HCT116 (cell line): ENCODE results near the gene CAMK2A. TPM values are rescaled to one million over a fixed set of nuclear protein-coding genes. Genes with fewer than 3 reads are reported as not detected.

ENCODE experiments used
- ATAC-seq: fragments of 200-7000 bp; cut with Tn5 transposase; 2 replicates; pipeline ENCODE4 v1.9.1; 2020; ENCODE audit warnings: mild to moderate bottlenecking, moderate library complexity
- BruUV-seq: library from RNA; stranded (reverse); fragments of 400-500 nt; replicated peaks from 2 replicates; lab custom pipeline; 2021; lab: Mats Ljungman, UMichigan
- CTCF ChIA-PET: fragments of 300-600 bp; sonication (Branson Sonifier 250); formaldehyde crosslinking; loops from one replicate; lab custom pipeline; 2021; ENCODE audit warnings: antibody characterized with exemption; lab: Charles Lee
- POLR2A ChIA-PET: fragments of 300-600, 350-600 bp; sonication (Branson Sonifier 250); formaldehyde crosslinking; loops from one replicate; lab custom pipeline; 2021; ENCODE audit warnings: antibody characterized with exemption; lab: Charles Lee
- RAD21 ChIA-PET, 2 experiments: fragments of 300-600 bp; sonication (Branson Sonifier 250); formaldehyde crosslinking; loops; one replicate each; lab custom pipeline; 2023; ENCODE audit warnings: low total read pairs in 2 of 2; ENCODE audit not compliant: uncharacterized antibody in 2 of 2, unreplicated experiment in 2 of 2, low non-redundant PET in 1 of 2; lab: Charles Lee
- DNase-seq: peaks from one replicate; pipeline ENCODE4 v3.0.0-alpha.2; 2010; ENCODE audit warnings: low read depth, low spot score
- H2AFZ ChIP-seq: fragments of 200-600 bp; shearing (Covaris generic), sonication (generic); 2 replicates; pipeline ENCODE4 v1.6.1; 2017; ENCODE audit warnings: low read depth, mixed run types, mixed read lengths, antibody characterized with exemption, low read length; ENCODE audit not compliant: poor library complexity, severe bottlenecking
- H3K27ac ChIP-seq: 2 replicates; pipeline ENCODE4 v1.5.1; 2012; ENCODE audit warnings: low read depth, low read length
- H3K27me3 ChIP-seq: fragments of 200-600 bp; sonication (generic); 2 replicates; pipeline ENCODE4 v1.6.1; 2016; ENCODE audit warnings: mixed run types, low read length, mixed read lengths; ENCODE audit not compliant: insufficient read depth
- H3K36me3 ChIP-seq, 2 experiments: fragments of 200-500 bp in 1 of 2; fragments of 200-600 bp in 1 of 2; sonication (Bioruptor generic) in 1 of 2; sonication (generic) in 1 of 2; 2 replicates each; pipeline versions ENCODE4 v1.5.1 to v1.6.1; 2014 to 2016; ENCODE audit warnings: low read length in 2 of 2, inconsistent platforms in 1 of 2, mixed read lengths in 1 of 2, mixed run types in 1 of 2; ENCODE audit not compliant: insufficient read depth in 2 of 2, control insufficient read depth in 1 of 2
- H3K4me1 ChIP-seq, 2 experiments: fragments of 200-600 bp in 1 of 2; sonication (generic) in 1 of 2; 2 replicates each; pipeline versions ENCODE4 v1.5.1 to v1.6.1; 2012 to 2017; ENCODE audit warnings: low read length in 2 of 2, inconsistent platforms in 1 of 2, mild to moderate bottlenecking in 1 of 2, mixed read lengths in 1 of 2, mixed run types in 1 of 2, moderate library complexity in 1 of 2; ENCODE audit not compliant: insufficient read depth in 2 of 2, control insufficient read depth in 1 of 2
- H3K4me2 ChIP-seq: fragments of 200-600 bp; sonication (generic); 2 replicates; pipeline ENCODE4 v1.6.1; 2017; ENCODE audit warnings: mixed run types, low read length, mixed read lengths
- H3K4me3 ChIP-seq, 2 experiments: fragments of 200-600 bp in 1 of 2; sonication (generic) in 1 of 2; replicated peaks in 1 of 2; 2 replicates each; pipeline ENCODE4 v1.5.1; 2011 to 2016; ENCODE audit warnings: low read length in 2 of 2, control low read depth in 1 of 2, low read depth in 1 of 2, mild to moderate bottlenecking in 1 of 2, mixed read lengths in 1 of 2, mixed run types in 1 of 2
- H3K79me2 ChIP-seq: fragments of 200-600 bp; sonication (generic); 2 replicates; pipeline ENCODE4 v1.6.1; 2017; ENCODE audit warnings: mild to moderate bottlenecking, mixed run types, low read length, moderate library complexity, mixed read lengths; ENCODE audit not compliant: insufficient read depth
- H3K9ac ChIP-seq: fragments of 200-600 bp; sonication (generic); 2 replicates; pipeline ENCODE4 v1.6.1; 2016; ENCODE audit warnings: low read length, mixed read lengths
- H3K9me2 ChIP-seq: fragments of 200-600 bp; sonication (generic), shearing (Covaris generic); 2 replicates; pipeline ENCODE4 v1.6.1; 2017; ENCODE audit warnings: mixed run types, mild to moderate bottlenecking, moderate library complexity; ENCODE audit not compliant: insufficient read depth
- H3K9me3 ChIP-seq, 2 experiments: fragments of 200-500 bp in 1 of 2; fragments of 200-600 bp in 1 of 2; sonication (Bioruptor generic) in 1 of 2; sonication (generic) in 1 of 2; 2 replicates each; pipeline ENCODE4 v1.6.1; 2014 to 2017; ENCODE audit warnings: low read length in 2 of 2, mixed read lengths in 2 of 2, inconsistent platforms in 1 of 2, low read depth in 1 of 2, mild to moderate bottlenecking in 1 of 2, mixed run types in 1 of 2, moderate library complexity in 1 of 2; ENCODE audit not compliant: control insufficient read depth in 1 of 2, insufficient read depth in 1 of 2
- H4K20me1 ChIP-seq: fragments of 200-600 bp; sonication (generic), shearing (Covaris generic); 2 replicates; pipeline ENCODE4 v1.6.1; 2017; ENCODE audit warnings: mixed run types, mild to moderate bottlenecking, moderate library complexity; ENCODE audit not compliant: insufficient read depth
- CBX3 ChIP-seq: IDR thresholded peaks from 2 replicates; pipeline ENCODE4 v1.6.1; 2012; ENCODE audit warnings: low read depth
- CEBPB ChIP-seq: IDR thresholded peaks from 2 replicates; pipeline ENCODE4 v1.6.1; 2012; ENCODE audit warnings: low read depth
- CTCF ChIP-seq, 3 experiments: fragments of 200-600 bp in 1 of 3; sonication (generic) in 1 of 3; IDR thresholded peaks in 2 of 3; conservative IDR thresholded peaks in 1 of 3; 2 replicates each; pipeline ENCODE4 v1.5.1; 2012 to 2017; ENCODE audit warnings: low read depth in 2 of 3, low read length in 2 of 3, antibody characterized with exemption in 1 of 3, borderline replicate concordance in 1 of 3, control low read depth in 1 of 3, mild to moderate bottlenecking in 1 of 3, mixed read lengths in 1 of 3, mixed run types in 1 of 3, moderate library complexity in 1 of 3; ENCODE audit not compliant: insufficient read depth in 1 of 3
- EGR1 ChIP-seq: IDR thresholded peaks from 2 replicates; pipeline ENCODE4 v1.6.1; 2012; ENCODE audit warnings: low read depth
- ELF1 ChIP-seq: IDR thresholded peaks from 2 replicates; pipeline ENCODE4 v1.6.1; 2012; ENCODE audit warnings: low read depth, borderline replicate concordance
- EZH2 ChIP-seq: fragments of 200-600 bp; sonication (generic); IDR thresholded peaks from 2 replicates; pipeline ENCODE4 v1.6.1; 2017; ENCODE audit warnings: antibody characterized with exemption, mixed run types
- EZH2phosphoT487 ChIP-seq: fragments of 200-600 bp; IDR thresholded peaks from 2 replicates; pipeline ENCODE4 v1.6.1; 2018; ENCODE audit warnings: antibody characterized with exemption, borderline replicate concordance
- POLR2A ChIP-seq: IDR thresholded peaks from 2 replicates; pipeline ENCODE4 v1.7.0; 2011; ENCODE audit warnings: borderline replicate concordance; ENCODE audit not compliant: insufficient read depth, insufficient read length; ENCODE audit errors: extremely low read depth
- RAD21 ChIP-seq: IDR thresholded peaks from 2 replicates; pipeline ENCODE4 v1.6.1; 2012; ENCODE audit warnings: low read depth, mild to moderate bottlenecking
- REST ChIP-seq: IDR thresholded peaks from 2 replicates; pipeline ENCODE4 v1.6.1; 2012; ENCODE audit warnings: low read depth
- SIN3A ChIP-seq: IDR thresholded peaks from 2 replicates; pipeline ENCODE4 v1.6.1; 2012; ENCODE audit warnings: low read depth
- SP1 ChIP-seq: IDR thresholded peaks from 2 replicates; pipeline ENCODE4 v1.6.1; 2012; ENCODE audit warnings: low read depth
- SRF ChIP-seq: IDR thresholded peaks from 2 replicates; pipeline ENCODE4 v1.6.1; 2012; ENCODE audit warnings: low read depth
- TCF7L2 ChIP-seq: IDR thresholded peaks from 2 replicates; pipeline ENCODE4 v1.7.0; 2011; ENCODE audit warnings: borderline replicate concordance, inconsistent platforms; ENCODE audit not compliant: insufficient read depth, insufficient read length; ENCODE audit errors: extremely low read depth
- YY1 ChIP-seq: IDR thresholded peaks from 2 replicates; pipeline ENCODE4 v1.6.1; 2011; ENCODE audit warnings: low read length, low read depth, moderate library complexity, mild to moderate bottlenecking; ENCODE audit not compliant: insufficient replicate concordance; ENCODE audit errors: extremely low read depth
- ZBTB33 ChIP-seq: IDR thresholded peaks from 2 replicates; pipeline ENCODE4 v1.6.1; 2011; ENCODE audit warnings: mild to moderate bottlenecking, low read length, moderate library complexity; ENCODE audit not compliant: insufficient replicate concordance; ENCODE audit errors: extremely low read depth
- ZFX ChIP-seq: fragments of 450-650 bp; IDR thresholded peaks from 2 replicates; pipeline ENCODE4 v1.6.1; 2017
- intact Hi-C: fragments of 100-400 bp; cut with micrococcal nuclease; formaldehyde crosslinking; loops from 2 replicates; pipeline ENCODE4 v1.10.0; 2022
- total RNA-seq: library from RNA; stranded (reverse); gene quantifications from one replicate; pipeline ENCODE4 v1.2.1, GENCODE V29; 2021; ENCODE audit not compliant: unreplicated experiment
- TF ChIP-seq, protein P1 (sequence below): IDR thresholded peaks from 2 replicates; pipeline ENCODE4 v1.6.1; 2012

The CAMK2A gene
- total RNA-seq, 1 experiment from 2014 or later: not detected

- ATAC-seq (no peak), DNase-seq (no peak)
- POLR2A ChIA-PET: no interaction called here
- Histone ChIP-seq H3K27ac (no peak overlapping the region), H3K4me1 (peaks cover 0 to 5% of the 10 kb centered on the region in 2 experiments; a peak in 1 of 4 replicates), H3K9me3 (no peaks in the 10 kb centered on the region), H3K36me3 (no peaks in the 10 kb centered on the region), H3K9ac (no peak overlapping the region), H3K27me3 (no peaks in the 10 kb centered on the region), H3K79me2 (no peaks in the 10 kb centered on the region), H3K4me3 (no peak overlapping the region), H4K20me1 (no peaks in the 10 kb centered on the region), H2AFZ (no peak overlapping the region), H3K4me2 (no peak overlapping the region), H3K9me2 (no peaks in the 10 kb centered on the region)
- RAD21 ChIA-PET: no interaction called here
- intact Hi-C loops: no loop called here
- BruUV-seq: no TSS peak
- TF ChIP-seq CEBPB: no peak
- no peak for TF ChIP-seq SRF
- TF ChIP-seq, protein P1, sequence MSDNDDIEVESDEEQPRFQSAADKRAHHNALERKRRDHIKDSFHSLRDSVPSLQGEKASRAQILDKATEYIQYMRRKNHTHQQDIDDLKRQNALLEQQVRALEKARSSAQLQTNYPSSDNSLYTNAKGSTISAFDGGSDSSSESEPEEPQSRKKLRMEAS: no peak
- no peak for TF ChIP-seq YY1
- no peak for TF ChIP-seq RAD21
- no peak for TF ChIP-seq ZFX
- TF ChIP-seq CBX3: no peak
- no peak for TF ChIP-seq POLR2A
- TF ChIP-seq ELF1: no peak
- no peak for TF ChIP-seq SIN3A
- no peak for TF ChIP-seq SP1
- TF ChIP-seq CTCF (IDR thresholded peaks at IDR 0.05 in 2 of 3, conservative IDR thresholded peaks at IDR 0.05 in 1 of 3; ENCODE audit: borderline replicate concordance in 1 of 3, insufficient read depth in 1 of 3, low read depth in 2 of 3, low read length in 2 of 3): no peak
- no peak for TF ChIP-seq TCF7L2
- no peak for TF ChIP-seq EZH2phosphoT487
- TF ChIP-seq REST: no peak
- TF ChIP-seq EGR1: no peak
- TF ChIP-seq ZBTB33: no peak
- no peak for TF ChIP-seq EZH2
- CTCF ChIA-PET: no interaction called here
Measured at GRCh38 chr5:150306775-150307174, 17.2 kb upstream of the CAMK2A start.
